HG03175 (cell line): ENCODE data around the gene SSBP3.

Experiments used
- ATAC-seq: cut with Tn5 transposase; IDR thresholded peaks from one replicate; pipeline ENCODE4 v1.9.1; 2021; ENCODE audit warnings: mild to moderate bottlenecking, moderate library complexity; ENCODE audit not compliant: unreplicated experiment

Gene SSBP3

DNA sequence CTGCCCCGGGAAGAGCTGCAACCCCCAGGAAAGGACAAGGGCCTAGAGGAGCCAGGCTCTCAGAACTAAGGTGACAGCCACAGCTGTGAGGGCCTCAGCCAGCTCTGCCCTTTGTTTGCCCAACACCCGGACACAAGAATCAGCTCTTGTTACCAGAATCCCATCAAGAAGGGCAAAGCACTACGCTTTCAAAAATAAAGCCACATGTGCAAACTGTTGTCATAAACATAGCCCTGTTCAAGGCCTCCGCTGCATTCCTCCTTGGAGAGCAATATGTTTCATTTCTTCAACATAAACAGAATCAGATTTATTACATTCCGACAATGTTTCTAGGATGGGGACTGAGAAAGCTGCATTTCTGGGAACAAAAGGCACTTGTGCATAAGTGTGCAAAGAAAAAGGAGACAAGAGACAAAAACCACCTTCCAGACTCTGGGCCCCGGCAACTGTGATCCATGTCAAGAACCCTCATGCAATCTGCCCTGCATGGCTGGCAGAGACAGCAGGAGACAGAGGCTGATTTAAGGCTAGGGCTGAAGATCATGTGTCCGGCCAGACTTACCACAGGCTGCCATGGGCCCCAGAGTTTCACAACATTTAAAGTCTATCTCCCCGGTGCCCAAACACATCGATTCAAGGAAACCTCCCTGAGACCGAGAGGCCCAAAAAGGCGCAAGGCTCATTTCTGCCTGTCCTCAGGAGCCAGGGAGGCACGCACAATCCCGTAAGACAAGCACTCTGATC is 71.0 kb downstream of the SSBP3 start:
- no peak for ATAC-seq

DNA sequence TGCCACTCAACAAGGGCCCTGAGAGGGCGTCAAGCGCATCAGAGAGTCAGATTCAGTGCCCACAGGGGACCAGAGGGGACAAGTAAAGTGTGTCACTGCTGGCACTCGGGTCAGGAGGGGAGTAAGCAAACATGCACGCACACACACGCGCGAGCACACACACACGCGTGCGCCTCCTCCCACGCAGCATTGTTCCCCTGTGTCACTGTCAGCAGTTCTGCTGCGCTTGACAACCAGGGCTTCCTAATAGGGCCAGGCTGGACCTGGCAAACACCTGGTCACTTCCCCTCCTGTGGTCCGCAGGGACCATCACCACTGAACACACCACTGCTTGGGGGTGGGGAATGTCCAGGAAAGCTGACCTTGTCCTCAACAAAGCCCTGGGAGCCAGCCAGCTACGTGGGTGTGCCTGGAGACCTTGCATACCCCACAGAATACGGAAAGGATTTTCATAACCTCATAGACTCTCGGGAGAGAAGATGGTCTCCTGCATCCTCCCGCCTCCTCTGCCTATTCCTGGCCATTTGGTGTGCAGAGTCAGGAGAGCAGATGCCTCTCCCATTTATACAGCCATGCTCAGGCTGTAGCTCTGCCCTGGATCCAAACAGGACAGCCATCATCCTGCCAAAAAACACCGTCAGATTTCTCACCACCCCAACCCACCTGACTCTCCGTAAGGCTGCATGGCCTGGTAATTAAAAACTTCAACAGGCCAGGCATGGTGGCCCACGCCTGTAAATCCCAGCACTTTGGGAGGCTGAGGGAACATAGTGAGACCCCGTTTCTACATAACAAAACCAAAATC is 73.2 kb downstream of the SSBP3 start:
- no peak for ATAC-seq

DNA sequence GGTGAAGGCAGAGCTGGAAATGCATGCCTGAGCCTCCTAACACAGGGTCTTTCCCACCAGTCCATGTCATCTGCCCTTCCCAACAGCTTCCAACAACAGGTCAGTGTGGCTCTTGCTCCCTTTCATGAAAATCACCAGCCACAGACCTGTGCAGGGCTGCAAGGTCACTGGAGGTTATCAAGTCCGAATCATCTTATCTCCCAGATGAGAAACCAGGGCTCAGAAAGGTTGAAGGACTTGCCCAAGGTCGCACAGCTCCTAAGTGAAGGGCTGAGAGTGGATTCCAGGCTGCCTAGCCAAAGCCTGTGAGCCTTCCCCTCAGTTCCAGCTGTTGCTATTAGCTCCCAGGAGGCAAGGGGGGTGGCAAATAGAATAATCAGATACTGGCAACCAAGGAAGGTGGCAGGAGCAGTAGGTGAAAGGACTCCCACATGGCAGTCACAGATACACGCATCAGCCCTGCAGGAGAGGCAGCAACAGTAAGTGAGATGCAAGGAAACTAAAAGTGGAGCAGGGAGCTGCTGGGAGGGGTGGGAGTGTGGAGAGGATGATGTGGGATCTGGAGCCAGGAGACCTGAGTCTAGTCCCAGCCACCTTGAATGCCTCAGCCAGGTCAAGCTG is 74.2 kb downstream of the SSBP3 start:
- no peak for ATAC-seq

DNA sequence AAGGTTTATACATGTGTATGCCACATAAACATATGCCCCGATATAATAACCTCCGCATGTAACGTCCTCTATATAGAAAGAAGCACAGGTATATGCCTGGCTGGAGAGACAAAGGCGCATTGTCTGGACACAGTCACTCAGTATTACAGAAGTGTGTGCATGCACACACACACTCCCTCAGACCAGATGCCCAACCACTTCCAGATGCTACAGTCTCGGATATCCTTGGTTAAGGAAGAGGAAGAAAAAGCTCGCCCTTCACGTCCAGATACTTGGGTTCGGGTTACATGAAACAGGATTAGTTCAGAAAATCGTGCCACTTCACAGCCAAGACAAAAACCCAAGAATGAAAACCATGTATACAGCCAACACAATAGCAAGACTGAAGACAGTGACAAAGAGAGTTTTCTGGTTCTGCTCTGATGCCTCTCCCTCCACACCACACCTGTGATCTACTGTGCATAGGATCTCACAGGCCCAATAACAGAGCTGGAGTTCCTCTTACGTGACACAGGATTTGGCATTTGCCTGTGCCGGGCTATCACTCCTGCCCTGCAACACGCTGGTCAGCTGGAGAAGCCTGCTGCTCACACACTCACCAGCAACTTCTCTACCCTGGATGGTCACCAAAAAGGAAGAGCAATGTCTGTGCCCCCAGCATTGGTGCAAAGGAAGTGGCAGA is 75.0 kb downstream of the SSBP3 start:
- ATAC-seq: no peak

DNA sequence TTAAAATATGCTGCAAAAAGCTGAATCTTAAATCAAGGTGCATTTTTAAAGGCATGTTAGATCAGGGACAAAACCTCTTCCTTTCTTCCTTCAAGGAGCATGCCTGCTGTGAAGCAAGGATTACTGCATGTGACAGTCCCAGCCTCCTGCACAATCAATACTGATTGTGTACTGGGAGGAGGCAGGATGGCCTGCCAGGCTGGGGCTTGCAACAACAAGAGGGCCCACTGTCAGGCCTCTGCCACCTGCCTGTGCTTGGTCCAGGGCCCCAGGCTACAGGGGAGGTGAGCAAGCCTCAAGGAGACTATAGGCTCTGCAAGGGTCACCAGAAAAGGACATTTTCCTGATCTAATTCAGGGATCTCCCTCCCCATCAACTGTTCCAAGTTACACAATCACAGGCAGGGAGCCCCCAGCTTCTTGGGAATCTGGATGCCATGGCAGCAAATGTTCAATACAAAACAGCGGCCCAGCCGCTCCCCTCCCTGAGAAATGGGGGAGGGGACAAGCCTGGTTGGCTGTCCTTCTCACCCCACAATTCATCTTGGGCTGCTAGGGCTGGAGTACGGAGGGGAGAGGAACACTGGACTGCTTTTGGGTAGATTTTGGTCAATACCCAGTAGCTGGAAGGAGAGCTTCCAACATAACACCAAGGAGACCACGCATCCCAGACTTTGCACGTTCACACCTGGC is 76.7 kb downstream of the SSBP3 start:
- no peak for ATAC-seq

DNA sequence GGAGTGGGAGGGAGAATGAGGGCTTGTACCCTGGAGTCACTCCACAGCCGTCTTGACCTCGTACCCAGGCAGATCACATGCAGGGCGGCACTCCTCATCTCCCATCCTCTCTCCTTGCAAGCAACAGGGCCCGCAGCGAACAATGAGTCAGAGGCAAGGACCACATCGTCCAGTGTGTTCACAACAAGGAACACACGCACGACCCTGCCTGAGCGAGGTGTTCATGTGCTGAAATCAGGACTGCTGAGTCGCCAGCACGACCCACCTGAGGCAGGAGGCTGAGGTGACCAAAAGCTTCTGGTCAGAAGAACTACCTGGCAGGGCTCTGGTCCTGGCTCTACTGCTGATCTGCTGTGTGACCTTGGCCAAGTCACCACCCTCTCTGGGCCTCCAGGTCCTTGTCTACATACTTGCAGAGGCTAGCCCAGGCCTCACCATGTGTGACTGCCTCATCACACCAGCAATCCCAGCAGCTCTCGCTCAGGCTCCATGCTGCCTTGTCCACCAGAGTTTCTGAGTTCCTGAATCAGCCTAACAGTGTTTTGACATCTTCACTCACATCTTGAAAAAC is 78.0 kb downstream of the SSBP3 start:
- ATAC-seq: no peak

DNA sequence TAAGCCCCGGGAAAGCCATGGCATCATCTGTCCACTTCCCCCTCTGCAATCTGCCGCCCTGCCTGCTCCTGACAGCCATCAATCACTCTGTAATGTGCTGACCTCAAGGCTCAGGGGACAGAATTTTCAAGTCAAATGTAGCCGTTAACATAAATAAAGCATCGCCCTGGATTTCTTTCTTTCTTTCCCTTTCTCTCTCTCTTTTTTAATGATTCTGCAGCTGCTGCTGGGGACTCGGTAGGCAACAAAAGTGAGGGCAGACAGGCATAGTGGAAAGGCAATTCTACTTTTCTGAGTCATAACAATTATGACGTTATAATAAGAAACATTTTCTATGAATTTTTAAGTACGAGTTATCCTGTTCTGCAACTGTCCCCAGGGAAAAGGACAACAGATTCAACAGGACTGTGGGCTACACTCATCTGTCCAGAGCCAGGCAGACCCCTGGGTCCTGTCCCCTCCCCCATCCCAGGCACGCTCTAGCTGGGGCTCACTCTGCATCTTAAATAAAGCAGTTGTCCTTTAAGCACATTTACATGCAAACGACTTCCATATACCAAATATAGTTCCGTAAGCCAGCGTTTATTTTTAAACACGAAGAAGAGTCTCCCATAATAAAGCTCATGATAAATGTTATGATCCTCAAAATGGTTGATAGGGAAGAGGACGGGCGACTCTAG is 78.7 kb downstream of the SSBP3 start:
- no peak for ATAC-seq

DNA sequence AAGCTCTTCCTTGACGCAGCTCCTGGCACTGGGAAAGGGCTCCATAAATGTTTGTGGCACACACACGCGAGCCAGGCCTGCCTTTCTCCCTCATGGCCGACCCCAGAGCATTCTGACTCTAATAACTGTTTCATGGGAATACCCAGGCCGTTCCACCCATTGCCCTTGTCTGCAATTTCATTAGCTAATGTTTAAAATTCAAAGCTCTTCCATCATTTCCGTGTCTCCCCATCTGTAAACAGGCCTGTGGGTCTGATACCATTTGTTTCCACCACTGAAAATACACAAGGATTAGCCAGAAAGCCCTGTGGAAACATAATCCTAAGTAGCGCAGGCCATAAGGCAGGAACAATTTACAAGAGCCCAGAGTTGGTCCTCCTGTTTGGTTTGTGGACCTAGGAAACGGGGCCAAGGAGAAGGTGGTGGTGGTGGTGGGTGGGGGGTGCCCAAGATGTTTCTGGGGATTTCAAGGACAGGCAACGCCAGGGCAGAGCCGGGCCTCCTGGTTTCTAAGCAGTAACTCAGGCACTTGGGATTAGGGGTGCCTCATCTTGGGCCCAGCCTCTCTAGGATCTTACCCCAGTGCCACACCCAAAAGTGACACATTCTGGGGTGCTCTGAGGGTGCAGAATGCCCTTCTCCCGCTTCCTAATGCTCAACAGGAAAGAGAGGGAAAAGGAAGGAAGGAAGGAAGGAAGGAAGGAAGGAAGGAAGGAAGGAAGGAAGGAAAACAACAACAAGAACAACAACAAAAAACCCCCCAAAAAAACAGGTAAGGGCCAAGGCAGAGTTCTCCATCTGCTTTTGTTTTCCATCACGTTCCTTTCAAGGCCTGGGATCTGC is 79.4 kb downstream of the SSBP3 start:
- ATAC-seq: no peak

DNA sequence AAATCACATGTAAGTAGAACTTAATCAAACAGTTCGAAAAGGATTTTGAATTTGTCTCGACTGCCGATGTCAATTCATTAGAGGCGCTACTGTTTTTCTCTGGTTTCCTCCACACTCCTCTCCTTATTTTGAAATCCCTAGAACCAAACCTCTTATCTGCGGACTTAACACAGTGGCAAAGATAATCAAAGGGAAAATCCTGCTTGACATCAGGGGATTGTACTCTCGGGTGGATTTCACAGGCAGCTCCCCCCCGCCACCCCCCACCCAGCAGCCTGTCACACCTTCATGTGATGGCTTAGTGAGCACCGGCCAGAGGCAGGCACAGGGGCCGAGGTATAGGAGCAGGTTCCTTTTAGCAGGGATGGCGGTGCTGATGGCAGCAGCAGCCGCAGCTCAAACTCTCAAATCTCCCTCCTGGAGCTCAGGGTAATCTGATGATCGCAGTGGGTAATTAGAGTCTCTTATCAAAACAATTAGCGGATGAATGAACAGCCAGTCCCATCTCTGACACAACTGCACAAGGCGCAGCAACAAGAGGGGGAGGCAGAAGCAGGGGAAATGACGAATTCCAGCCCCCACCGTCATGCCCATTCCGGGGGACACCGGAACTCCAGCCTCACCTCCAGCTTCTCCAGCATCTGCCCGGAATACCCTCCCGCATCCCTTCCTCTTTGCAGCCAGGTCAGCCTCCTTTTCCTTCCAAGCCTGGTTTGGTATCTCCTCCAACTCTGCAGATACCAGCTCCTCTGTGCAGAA is 80.3 kb downstream of the SSBP3 start:
- no peak for ATAC-seq

DNA sequence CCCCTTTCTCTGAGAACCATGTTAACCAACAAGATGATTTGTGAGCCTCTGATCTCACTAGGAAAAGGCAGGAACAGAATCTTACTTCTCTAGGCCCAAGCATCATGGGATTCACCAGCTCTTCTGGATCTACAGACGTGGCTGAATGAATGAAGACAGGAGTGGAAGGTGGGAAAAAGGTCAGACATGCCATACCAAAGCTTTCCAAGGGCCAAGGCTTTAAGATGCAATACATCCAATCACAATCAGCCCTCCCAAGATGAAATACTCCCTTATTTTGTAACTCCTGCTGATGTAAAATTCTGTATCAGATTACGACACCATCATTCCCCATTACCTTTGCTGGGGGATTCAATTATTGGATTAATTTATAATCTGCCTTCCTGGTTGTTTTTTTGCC is 80.9 kb downstream of the SSBP3 start:
- no peak for ATAC-seq

DNA sequence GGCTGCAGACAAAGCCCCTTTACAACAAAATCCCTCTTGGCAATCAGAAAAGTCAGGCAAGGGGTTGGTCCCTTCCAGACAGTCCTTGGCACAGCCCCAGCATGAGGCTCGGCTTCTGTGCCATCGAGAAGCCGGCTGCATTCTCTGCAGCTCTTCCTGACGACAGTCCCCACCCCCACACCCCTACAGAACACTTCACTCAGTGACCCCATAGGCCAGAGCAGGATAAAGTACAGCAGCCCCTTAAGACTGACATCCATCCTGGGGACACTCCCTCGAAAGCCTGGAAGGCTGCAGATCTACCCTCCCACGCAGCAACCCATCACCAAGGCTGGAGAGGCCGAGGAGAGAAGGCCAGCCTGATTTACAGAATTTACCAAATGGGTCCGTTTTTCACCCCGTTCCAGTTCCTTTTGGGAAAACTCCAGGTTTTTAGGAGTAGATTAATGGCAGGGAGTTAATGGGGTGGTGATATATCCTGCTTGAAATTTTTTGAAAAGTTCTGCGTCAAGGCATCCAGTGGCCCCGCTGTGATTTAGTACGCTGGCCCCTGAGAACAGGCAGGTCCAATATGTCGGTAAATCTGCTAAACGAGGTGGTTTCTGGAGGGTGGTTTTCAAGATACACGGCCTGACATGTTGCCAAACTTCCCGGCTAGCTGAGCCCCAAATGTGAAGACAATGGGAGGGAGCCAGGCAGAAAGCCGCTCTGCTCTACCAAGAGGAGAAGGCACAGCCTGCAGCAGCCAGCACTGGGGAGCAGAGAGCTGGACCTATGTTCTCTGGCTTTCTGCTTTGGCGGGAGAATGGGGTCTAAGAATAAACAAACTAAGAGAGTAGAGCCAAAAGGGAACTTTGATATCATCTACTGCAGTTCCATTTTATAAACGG is 81.7 kb downstream of the SSBP3 start:
- ATAC-seq: no peak

DNA sequence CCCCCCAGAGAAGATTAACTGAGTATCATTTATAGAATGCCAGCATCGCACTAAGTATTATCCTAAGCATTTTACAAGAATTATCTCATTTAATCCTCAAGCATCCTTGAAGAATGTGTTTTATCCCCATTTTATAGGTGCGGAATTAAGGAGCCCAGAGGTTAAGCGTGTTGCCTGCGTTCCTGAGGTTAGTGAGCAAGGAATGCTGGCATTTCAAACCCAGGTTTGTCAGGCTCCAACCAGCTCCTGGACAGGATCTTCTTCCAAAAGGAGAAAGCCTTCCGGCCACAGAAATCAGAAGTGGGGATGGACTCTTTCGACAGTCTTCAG is 82.3 kb downstream of the SSBP3 start:
- no peak for ATAC-seq

DNA sequence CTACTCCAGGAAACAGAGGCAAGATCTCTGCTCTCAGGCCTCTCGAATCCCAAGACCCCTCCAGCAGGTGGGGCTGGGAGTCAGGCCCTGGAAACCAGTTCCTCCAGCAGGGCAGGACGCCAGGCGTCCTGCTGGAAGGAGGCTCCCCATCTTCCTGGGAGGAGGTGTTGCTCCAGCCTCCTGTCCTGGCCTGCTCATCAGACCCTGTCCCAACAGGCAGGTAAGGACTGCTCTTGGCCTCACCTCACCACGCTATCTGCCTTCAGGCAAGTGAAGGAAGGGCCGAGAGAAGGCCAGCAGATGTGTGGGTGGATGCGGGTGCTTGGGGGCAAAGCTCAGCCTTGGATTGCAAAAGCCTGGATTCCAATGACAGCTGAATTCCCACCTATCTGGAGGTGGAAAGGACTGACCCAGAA is 82.9 kb downstream of the SSBP3 start:
- no peak for ATAC-seq

DNA sequence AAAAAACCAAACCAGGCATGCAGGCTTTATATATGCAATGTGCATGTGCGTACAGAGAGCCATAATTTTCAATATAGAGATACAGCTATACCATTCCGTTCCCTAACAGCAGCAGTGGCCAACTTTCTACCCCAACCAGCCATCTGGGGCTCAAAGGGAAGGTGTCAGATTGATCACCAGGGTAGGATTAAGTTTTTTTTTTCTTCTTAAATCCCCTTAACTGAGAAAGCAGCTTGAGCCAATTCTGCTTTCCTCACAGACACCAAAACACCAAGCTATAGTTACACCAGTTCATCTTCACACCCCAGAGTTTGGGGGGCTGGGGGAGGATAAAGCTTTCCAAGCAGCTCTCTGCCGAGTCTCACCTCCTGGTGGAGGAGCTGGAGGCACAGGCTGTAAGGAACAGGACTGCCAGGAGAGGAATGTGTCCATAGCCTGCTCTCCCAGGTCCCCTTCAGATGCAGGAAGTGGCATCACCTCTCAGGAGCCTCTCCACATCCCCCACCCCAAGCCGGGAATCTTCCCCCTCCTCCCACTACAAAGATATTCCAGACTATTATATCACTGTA is 87.9 kb downstream of the SSBP3 start:
- ATAC-seq: no peak

DNA sequence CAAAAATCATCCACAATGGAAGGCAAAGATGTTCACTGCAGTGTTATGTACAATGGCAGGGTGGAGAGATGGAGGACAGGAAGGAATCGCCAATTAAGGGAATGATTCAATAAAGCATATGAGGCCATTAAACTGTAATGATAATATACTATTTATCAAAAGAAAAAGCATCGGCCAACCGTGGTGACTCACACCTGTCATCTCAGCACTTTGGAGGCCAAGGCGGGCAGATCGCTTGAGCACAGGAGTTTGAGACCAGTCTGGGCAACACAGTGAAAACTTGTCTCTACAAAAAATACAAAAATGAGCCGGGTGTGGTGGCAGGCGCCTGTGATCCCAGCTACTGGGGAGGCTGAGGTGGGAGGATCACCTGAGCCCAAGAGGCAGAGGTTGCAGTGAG is 89.1 kb downstream of the SSBP3 start:
- no peak for ATAC-seq

DNA sequence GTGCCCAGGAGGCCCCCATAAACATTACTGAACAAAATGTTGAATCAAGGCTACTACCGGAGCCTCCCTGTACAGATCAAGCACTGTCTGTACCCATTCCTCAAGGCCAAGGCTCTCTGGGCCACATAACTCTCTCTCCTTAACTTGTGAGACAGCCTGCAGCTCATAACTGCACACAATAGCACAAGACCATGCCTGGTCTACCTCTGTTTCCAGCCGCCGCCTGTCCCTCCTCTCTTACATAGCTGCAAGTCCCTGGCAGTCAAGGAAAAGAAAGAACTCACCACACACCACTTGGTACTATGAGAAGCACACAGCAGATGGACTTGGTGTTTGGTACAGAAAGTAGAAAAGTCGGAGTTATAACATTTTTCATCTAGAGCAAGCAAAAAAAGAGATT is 91.1 kb downstream of the SSBP3 start:
- ATAC-seq: no peak

DNA sequence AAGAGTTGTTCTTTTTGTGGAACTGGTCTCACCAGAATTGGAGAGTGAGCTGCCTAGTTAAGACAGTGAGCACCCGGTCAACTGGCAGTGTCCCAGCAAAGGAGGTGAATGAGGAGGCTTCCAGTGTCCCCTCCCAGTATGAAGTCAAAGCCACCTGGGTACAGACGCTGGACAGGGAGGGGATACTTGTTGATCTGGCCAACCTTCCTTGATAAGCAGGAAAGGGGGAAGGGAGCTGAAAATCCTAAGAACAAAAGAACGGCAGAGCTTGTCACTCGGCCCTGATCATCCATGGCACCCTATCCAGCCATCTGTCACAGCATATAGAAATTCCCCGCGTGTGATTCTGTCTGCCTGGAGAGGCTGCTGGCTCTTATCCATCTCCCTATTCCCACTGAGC is 91.5 kb downstream of the SSBP3 start:
- ATAC-seq: no peak
